ENCODE results near the gene PCAT6.

The PCAT6 gene

DNA sequence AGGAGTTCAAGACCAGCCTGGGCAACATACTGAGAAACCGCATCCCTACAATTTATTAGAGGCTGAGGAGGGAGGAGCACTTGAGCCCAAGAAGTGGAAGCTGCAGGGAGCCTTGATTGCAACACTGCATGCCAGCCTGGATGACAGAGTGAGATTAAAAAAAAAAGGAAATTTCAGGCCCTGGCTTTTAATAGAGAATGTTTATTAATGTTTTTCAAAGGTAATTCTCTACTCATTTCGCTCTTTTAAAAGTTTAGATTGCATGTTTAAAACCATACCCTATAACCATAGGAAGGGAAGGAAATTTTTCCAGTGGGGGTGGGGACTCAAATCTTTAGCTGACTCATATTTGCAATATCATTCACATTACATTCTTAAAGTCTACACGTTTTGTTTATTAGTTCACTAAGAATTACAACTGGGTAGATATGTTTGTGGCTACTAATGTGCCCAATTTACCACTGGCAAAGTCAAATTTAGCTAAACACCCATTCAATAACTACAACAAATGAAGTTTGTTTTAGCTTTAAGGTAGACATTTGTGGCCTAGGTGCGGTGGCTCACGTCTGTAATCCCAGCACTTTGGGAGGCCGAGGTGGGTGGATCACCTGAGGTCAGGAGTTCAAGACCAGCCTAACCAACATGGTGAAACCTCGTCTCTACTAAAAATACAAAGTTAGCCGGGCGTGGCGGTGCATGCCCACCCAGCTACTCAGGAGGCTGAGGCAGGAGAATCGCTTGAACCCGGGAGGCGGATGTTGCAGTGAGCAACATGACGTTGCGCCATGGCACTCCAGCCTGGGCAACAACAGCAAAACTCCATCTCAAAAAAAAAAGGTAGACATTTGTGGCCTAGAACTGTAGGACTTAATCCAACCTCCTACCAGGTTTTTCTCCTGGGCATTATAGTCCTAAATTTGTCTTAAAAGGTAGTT, 7.5 kb upstream of the PCAT6 start:
- no peaks in the 10 kb centered on the region for H3K9me3 Mint-ChIP-seq
- H3K36me3 Mint-ChIP-seq, result peaks cover 23% of the 10 kb centered on the region
- peak overlapping the region; percentile 30 for H3K4me3 Mint-ChIP-seq
- H3K27ac Mint-ChIP-seq, result no peak overlapping the region
- H3K4me1 Mint-ChIP-seq, result peaks cover 44% of the 10 kb centered on the region
- ATAC-seq, result no peak
- no peak for DNase-seq (ENCODE audit: low spot score in 2 of 2)

DNA sequence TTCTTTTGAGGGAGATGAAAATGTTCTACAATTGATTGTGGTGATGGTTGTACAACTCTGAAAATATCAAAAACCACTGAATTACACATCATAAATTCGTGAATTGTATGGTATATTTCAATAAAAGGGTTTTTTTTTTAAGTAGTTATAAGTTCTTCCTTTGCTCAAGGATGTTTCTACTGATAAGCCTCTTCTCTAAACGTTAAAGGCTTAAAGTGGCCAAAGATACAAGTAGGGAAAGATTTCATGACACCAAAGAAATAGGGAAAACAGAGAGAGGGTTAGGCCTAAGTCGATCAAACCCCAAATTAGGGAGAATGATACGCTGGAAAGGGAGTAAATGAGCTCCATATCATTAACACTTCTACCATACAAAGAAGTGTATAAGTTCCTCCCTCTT, 6.6 kb upstream of the PCAT6 start:
- Mint-ChIP-seq H3K4me3 (no peak overlapping the region), H3K27ac (no peak overlapping the region), H3K4me1 (peaks cover 47% of the 10 kb centered on the region)

DNA sequence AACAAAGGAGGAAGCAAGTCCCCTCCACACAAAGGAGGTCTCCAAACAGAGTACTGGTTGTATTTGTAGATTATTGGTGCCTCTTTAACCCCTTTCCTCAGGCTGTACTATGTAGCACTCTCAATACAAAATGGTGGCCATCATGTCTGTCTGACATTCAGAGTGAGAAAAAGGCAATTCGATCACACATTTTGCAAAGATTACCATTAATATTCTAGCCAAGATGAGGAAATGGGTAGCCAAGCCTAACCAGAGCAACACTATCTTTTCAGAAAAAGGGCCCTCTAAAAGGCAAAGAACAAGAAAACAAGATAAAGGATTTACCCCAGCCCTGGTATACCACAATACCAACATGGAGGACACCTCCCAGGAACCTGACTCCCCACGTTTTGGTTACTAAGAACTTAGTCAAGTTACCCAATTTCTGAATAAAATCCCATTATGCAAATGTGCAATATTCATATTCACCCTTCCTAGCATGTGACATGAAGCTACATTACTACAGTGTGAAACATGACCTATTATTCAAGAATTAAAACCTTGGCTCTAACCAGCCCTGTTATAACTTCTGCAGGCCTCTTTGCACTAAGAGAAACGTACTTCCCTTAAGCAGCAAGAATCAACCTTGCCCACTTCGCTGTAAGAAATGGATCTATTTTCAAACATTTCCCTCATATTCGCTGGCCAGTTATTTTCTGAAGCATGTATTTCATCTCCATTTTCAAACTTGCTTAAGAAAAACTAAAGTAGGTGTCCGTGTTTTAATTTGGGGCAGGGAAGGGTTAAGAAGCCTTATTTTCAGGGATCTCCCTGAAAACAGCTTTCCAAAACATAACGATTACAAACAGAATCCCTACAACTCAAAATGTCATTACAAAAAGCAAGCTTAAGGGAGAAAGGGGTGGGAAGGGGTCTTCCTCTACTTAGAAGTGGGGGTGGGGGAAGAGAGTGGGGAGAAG, 4.6 kb upstream of the PCAT6 start:
- Mint-ChIP-seq H3K4me3 (peak overlapping the region; percentile 80), H3K27ac (peak overlapping the region; percentile 93), H3K36me3 (peaks cover 22% of the 10 kb centered on the region), H3K9me3 (no peaks in the 10 kb centered on the region), H3K4me1 (peaks cover 53% of the 10 kb centered on the region)
- ATAC-seq (peak; percentile 35), DNase-seq (ENCODE audit: low spot score in 2 of 2) (no peak)

More for the DNA sequence above, 6.6 kb upstream of the PCAT6 start:
- DNase-seq (ENCODE audit: low spot score in 2 of 2) (no peak), ATAC-seq (no peak)
- Mint-ChIP-seq H3K36me3 (peaks cover 23% of the 10 kb centered on the region), H3K9me3 (no peaks in the 10 kb centered on the region)

DNA sequence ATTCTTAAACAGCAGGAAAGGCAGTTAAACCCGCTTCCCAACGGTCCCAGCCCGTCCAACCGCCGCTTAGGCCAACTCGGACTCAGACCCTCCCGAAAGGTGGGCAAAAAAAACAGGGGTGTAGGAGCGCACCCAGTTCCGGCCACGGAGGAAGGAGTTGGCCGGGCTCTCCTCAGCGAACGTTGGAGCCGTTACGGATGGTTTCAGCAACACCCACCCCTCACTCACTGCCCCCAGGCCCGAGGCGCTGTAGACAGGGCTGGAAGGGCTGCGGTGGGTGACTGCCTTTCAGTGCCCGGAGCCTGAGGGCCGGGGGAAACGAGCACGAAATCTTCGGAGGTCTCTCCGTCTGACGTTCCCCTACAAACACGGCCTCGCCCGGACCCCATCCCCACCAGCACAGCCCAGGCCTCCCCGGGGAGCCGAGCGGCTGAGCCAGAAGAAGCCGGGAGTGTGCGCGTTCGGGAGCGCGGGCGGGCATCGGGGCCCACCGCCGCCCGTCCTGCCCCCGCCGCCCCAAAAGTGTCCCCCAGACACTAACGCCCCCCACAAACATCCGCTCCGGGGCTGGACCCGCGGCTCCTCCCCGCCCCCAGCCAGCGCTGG, 3.8 kb upstream of the PCAT6 start:
- H3K27ac Mint-ChIP-seq, result peak overlapping the region; percentile 93
- peak overlapping the region; percentile 80 for H3K4me3 Mint-ChIP-seq
- peaks cover 60% of the 10 kb centered on the region for H3K4me1 Mint-ChIP-seq
- DNase-seq (ENCODE audit: low spot score in 2 of 2) (peak in 1 of 2 donors; percentile 74), ATAC-seq (peak; percentile 2)
- no peaks in the 10 kb centered on the region for H3K9me3 Mint-ChIP-seq
- H3K36me3 Mint-ChIP-seq, result peaks cover 26% of the 10 kb centered on the region

DNA sequence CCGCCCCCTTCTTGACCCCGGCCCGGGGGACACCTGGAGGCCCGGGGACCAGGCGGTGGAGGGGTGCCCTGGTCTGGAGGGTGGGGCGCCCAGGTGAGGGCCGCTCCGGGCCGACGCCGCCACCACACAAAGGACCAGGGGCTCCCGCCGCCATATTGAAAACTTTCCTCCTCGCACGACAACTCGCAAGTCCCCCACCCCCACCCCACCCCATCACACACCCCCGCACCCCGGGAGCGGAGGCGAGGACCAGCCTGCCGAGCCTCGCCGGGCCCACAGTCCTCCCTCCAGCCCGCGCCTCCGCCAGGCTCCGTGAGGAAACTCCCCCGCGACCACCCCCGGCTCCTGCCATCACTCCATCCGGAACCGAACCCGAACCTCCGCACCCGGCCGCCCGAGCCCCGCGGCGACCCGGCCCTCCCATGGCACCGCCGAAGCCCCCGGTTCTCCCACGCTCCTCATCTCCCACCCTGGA, 3.3 kb upstream of the PCAT6 start:
- ATAC-seq (peak; percentile 41), DNase-seq (ENCODE audit: low spot score in 2 of 2) (peak; percentile 17 to 68)
- H3K4me1 Mint-ChIP-seq, result peaks cover 64% of the 10 kb centered on the region
- H3K4me3 Mint-ChIP-seq, result peak overlapping the region; percentile 80
- peak overlapping the region; percentile 93 for H3K27ac Mint-ChIP-seq
- no peaks in the 10 kb centered on the region for H3K9me3 Mint-ChIP-seq
- H3K36me3 Mint-ChIP-seq, result peaks cover 24% of the 10 kb centered on the region

DNA sequence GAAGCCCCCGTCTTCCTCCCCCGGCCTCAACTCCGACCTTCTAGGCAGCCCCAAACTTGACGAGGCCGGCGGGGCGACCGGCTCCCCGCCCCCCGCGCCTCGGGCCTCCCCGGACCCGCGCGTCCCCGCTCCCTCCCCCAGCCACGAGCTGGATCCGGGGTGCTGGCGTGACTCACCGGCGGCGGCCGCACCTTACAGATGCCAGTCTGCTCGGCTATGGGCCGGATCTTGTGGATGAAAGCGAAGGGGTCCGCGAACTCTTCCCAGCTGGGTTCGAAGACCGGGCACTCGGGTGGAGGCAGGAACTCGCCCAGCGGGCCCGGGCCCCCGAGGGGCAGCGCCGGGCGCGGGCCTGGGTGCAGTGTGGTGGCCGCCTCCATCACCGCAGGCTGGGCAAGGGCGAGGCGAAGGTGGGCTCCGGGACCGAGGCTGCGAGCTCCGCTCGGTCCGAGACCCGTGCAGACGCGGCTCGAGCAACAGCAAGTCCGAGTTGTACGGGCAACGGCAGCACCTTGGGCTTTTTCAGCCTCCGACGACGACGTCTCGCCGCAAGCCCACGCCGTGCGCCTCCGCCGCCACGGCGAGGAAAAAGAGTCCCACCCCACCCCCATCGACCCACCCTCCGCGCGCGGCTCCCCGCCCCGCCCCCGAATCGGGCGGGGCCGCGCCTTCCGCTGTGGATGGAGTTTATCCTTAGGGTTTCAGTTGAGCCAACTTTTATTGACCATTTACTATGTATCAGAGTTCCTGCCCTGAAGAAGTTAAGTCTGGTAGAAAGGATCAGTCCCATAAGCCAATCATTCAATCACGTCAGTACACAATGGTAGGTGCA, 2.6 kb upstream of the PCAT6 start, which contains the start of gene KDM5B:
TSS of gene KDM5B (minus strand) at position 496 of the 832 bp plus-strand sequence. CDS start at position 380, 116 bp downstream.
- H3K36me3 Mint-ChIP-seq, result peaks cover 24% of the 10 kb centered on the region
- H3K9me3 Mint-ChIP-seq, result no peaks in the 10 kb centered on the region
- peak within 1 kb of the TSS; percentile 80 for H3K4me3 Mint-ChIP-seq
- peak; percentile 53 to 77 for DNase-seq (ENCODE audit: low spot score in 2 of 2)
- H3K4me1 Mint-ChIP-seq, result peaks cover 58% of the 10 kb centered on the region
- peak; percentile 69 for ATAC-seq
- H3K27ac Mint-ChIP-seq, result peak within 1 kb of the TSS; percentile 93

DNA sequence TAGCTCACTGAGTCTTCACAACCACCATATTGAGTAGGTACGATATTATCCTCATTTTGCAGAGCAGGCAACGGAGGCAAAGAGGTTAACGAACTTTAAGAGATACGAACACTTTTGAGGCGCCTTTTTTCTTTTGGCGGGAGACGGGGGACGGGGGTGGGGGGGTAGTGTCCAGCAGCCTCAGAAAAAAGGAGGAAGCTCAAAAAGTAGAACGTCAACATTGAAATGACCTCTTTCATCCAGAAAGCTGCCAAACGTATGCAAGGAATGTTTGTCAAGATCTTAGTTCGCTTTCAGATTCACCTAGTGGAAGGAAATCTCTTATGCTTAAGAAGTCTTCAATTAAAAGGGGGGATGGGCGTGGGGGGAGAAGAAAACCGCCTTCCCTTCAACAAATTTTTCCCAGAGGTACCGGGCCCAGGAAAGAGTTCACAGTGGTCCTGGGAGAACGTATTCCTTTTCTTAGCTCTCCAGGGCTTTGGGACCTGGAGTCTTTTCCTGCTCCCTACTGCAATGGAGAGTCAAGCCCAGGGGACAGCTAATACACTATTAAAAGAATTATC, 1.1 kb upstream of the PCAT6 start:
- DNase-seq (ENCODE audit: low spot score in 2 of 2) (no peak), ATAC-seq (no peak)
- peaks cover 24% of the 10 kb centered on the region for H3K36me3 Mint-ChIP-seq
- no peak overlapping the region for H3K27ac Mint-ChIP-seq
- H3K9me3 Mint-ChIP-seq, result no peaks in the 10 kb centered on the region
- H3K4me1 Mint-ChIP-seq, result peaks cover 50% of the 10 kb centered on the region
- H3K4me3 Mint-ChIP-seq, result peak overlapping the region; percentile 80

DNA sequence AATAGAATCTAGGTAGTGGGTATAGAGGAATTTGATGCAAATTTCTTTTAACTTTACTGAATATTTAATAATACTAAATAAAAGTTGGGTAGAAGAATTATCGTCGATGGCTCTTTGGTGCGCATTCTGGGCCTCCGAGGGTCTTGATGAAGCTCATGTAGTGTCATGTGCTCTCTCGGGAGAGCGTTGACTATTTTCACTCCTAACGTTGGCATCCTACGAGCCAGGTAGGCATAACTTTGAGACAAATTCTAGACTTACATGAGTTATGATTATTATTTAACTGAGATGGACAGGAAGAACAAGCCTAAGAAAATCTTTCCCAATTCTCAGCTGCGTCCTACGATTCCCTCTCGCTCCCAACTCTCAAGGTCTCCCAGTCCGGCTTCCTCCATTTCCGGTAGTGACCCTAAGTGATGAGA, 550 bp upstream of the PCAT6 start:
- peak overlapping the region; percentile 88 for H3K27ac Mint-ChIP-seq
- H3K9me3 Mint-ChIP-seq, result no peaks in the 10 kb centered on the region
- peaks cover 49% of the 10 kb centered on the region for H3K4me1 Mint-ChIP-seq
- H3K36me3 Mint-ChIP-seq, result peaks cover 24% of the 10 kb centered on the region
- DNase-seq (ENCODE audit: low spot score in 2 of 2) (no peak), ATAC-seq (no peak)
- H3K4me3 Mint-ChIP-seq, result peak overlapping the region; percentile 80

DNA sequence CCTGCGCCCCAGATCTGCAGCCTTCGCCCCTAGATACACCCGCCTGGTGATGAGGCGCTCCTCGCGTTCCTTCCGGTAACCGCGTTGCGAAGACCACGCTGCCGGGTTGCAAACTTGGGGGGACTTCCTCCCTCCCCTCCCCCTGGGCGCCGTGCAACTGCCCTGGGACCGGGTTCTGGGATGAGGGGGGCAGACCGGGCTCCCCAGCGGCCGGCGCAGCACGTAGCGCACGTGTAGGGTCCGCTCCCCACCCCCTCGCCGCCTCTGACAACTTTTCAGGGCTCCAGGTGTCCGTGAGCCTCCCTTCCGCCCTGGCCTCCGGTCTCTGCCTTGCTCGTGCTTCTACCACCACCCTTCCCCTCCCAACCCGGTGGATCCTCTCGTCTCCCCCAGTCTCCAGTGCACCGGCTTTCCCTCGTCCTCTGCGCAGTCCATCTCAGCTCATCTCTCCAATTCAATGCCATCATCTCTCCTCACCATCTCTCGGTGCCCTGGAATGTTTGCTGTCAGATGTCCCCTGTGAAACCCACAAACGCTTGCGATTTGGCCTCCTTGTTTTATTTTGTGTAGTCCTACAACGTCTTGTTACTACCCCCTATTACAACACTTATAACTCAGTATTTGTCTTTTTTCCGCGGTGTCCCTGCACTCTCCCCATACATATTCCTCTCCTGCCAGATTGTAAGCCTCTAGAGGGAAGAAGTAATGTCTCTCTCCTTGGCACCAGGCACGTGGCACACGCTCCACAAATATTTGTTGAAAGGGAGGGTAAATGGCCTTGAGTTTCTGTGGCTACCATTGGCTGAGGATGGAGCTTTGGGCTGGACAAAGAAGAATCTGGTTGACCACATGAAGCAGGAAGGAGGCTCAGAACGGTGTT, 782 bp downstream of the PCAT6 start:
- no peaks in the 10 kb centered on the region for H3K9me3 Mint-ChIP-seq
- peaks cover 19% of the 10 kb centered on the region for H3K36me3 Mint-ChIP-seq
- peaks cover 37% of the 10 kb centered on the region for H3K4me1 Mint-ChIP-seq
- peak; percentile 31 for ATAC-seq
- peak overlapping the region; percentile 88 for H3K27ac Mint-ChIP-seq
- peak overlapping the region; percentile 80 for H3K4me3 Mint-ChIP-seq
- peak in 1 of 2 donors; percentile 33 for DNase-seq (ENCODE audit: low spot score in 2 of 2)

DNA sequence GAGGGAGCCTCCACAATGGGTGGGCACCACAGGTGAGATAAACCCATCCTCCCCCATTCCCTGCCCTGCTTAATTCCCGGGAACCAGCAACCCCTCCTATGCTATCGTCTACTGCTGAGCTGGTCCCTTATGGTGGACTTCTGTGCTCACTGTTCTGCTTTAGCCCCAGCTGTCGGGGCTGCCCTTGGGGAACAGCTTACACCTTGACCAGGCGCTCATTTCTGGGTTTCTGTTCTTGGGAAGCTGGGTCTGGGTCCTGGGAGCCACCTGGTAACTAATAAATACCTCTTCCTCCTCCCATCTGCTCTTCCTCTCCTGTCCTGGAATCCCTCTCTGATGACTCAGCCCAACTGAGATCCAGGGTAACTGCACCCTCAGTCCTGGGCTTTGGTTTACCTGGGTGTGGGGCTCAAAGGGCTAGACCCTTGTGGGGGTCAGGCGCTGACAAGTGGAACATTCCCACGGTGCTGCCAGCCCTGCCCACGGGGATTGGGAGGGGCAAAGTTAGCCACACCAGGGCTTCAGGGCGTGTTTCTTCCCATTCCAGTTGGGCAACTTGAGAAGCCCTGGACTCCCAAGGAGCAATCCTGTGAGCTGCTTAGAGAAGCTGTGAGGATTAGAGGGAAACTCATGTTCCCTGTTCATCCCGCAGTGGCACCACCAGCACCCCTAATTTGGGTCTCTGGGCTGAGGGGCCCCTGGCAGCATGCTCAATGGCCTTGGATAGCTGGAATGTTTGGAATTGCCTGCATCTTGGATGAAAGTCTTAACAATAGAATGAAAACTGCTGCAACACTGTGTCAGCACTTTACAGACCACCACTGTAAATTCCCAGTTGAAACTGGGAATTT, 1.6 kb downstream of the PCAT6 start:
- H3K4me3 Mint-ChIP-seq, result peak overlapping the region; percentile 80
- no peak for DNase-seq (ENCODE audit: low spot score in 2 of 2)
- H3K27ac Mint-ChIP-seq, result peak overlapping the region; percentile 88
- ATAC-seq, result no peak
- H3K4me1 Mint-ChIP-seq, result peaks cover 37% of the 10 kb centered on the region
- no peaks in the 10 kb centered on the region for H3K9me3 Mint-ChIP-seq
- H3K36me3 Mint-ChIP-seq, result peaks cover 13% of the 10 kb centered on the region

DNA sequence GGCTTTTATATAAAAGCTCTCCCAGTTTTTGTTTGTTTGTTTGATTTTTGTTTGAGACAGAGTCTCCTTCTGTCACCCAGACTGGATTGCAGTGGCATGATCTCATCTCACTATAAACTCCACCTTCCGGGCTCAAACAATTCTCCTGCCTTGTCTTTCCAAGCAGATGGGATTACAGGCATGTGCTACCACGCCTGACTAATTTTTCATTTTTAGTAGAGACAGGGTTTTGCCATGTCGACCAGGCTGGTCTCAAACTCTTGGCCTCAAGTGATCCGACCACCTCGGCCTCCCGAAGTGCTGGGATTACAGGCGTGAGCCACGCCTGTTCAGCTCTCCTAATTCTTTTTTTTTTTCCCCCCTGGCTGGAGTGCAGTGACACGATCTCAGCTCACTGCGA, 4.4 kb downstream of the PCAT6 start:
- ATAC-seq (no peak), DNase-seq (ENCODE audit: low spot score in 2 of 2) (no peak)
- H3K27ac Mint-ChIP-seq, result no peak overlapping the region
- peaks cover 24% of the 10 kb centered on the region for H3K4me1 Mint-ChIP-seq
- H3K36me3 Mint-ChIP-seq, result peaks cover 13% of the 10 kb centered on the region
- no peaks in the 10 kb centered on the region for H3K9me3 Mint-ChIP-seq
- H3K4me3 Mint-ChIP-seq, result no peak overlapping the region

DNA sequence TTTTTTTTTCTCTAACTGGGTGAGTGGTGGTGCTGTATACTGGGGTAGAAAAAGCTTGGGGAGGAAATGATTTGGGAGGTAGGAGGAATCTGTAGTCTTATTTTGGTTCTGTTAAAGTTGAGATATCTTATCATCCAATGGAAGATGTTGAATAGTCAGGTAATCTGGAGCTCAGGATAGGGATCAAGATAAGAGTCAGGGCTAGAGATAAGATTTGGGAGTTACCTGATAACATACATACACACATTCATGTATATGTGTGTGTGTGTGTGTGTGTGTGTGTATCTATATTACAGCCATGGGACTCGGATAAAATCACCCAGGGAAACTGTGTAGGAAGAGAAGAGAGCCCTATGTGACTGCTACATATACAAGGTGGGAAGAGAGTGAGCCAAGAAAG, 8.1 kb downstream of the PCAT6 start:
- Mint-ChIP-seq H3K4me3 (no peak overlapping the region), H3K4me1 (peaks cover 4% of the 10 kb centered on the region), H3K9me3 (no peaks in the 10 kb centered on the region), H3K36me3 (no peaks in the 10 kb centered on the region), H3K27ac (no peak overlapping the region)
- ATAC-seq (no peak), DNase-seq (ENCODE audit: low spot score in 2 of 2) (no peak)

All from stimulated activated effector memory CD8-positive, alpha-beta T cell treated with anti-CD3 and anti-CD28 coated beads, Interleukin-12 subunit alpha, Interleukin-12 subunit beta, amount 100 ng/mL, for 72 hours (primary cell).